Kidney (tissue), 14 donors: ENCODE measurements around the gene VRTN. TPM values are rescaled to one million over a fixed set of nuclear protein-coding genes. Genes with fewer than 3 reads are reported as not detected.

ENCODE experiments used
- DNase-seq, 5 donors: peaks; one replicate each; pipeline ENCODE4 v3.0.0-alpha.2; 2013 to 2020
- FAIRE-seq: peaks from 2 replicates; lab custom pipeline; 2012; peaks lifted over from hg19 to GRCh38; lab: Jason Lieb, UNC
- H3K27ac ChIP-seq, 2 donors: one replicate each; pipeline ENCODE4 v1.7.0; 2013; ENCODE audit warnings: low read depth in 2 of 2, low read length in 2 of 2, inconsistent platforms in 1 of 2
- H3K27me3 ChIP-seq: one replicate; pipeline ENCODE4 v1.7.1; 2013; ENCODE audit warnings: low read length, inconsistent platforms; ENCODE audit not compliant: control insufficient read depth, insufficient read depth
- H3K36me3 ChIP-seq, 3 donors: one replicate each; pipeline versions ENCODE4 v1.7.0 to v1.7.1; 2013; ENCODE audit warnings: low read length in 3 of 3, control low read depth in 1 of 3, inconsistent platforms in 1 of 3; ENCODE audit not compliant: insufficient read depth in 3 of 3, control insufficient read depth in 2 of 3
- H3K4me1 ChIP-seq, 3 donors: one replicate each; pipeline versions ENCODE4 v1.7.0 to v1.7.1; 2013; ENCODE audit warnings: low read length in 3 of 3, inconsistent platforms in 1 of 3, low read depth in 1 of 3; ENCODE audit not compliant: control insufficient read depth in 2 of 3, insufficient read depth in 2 of 3
- H3K4me3 ChIP-seq, 3 donors: one replicate each; pipeline versions ENCODE4 v1.7.0 to v1.8.1; 2013; ENCODE audit warnings: low read length in 3 of 3, control low read depth in 1 of 3, inconsistent platforms in 1 of 3
- H3K9ac ChIP-seq, 3 donors: one replicate each; pipeline versions ENCODE4 v1.7.0 to v1.7.1; 2013; ENCODE audit warnings: low read length in 3 of 3, control low read depth in 1 of 3, inconsistent platforms in 1 of 3
- H3K9me3 ChIP-seq, 3 donors: one replicate each; pipeline versions ENCODE4 v1.7.0 to v1.7.1; 2013; ENCODE audit warnings: low read length in 3 of 3, control low read depth in 1 of 3, inconsistent platforms in 1 of 3; ENCODE audit not compliant: control insufficient read depth in 2 of 3, insufficient read depth in 1 of 3
- CTCF ChIP-seq: IDR thresholded peaks from 3 replicates; pipeline ENCODE4 v1.5.1; 2012; ENCODE audit warnings: mild to moderate bottlenecking, moderate library complexity, borderline replicate concordance; ENCODE audit not compliant: insufficient read depth; ENCODE audit errors: extremely low read depth
- intact Hi-C: fragments of 100-400 bp; cut with DNase I; formaldehyde crosslinking; loops from one replicate; pipeline ENCODE4 v1.11.1; 2022
- polyA plus RNA-seq: library from polyadenylated mRNA; stranded (reverse); fragments of 350-450 nt; fragmentation: Illumina TruSeq; extraction: RNeasy Lipid Tissue Mini Kit (QIAGEN cat#74804); gene quantifications from one replicate; pipeline ENCODE4 v1.2.3, GENCODE V29; 2014; ENCODE audit warnings: low read depth, low replicate concordance; ENCODE audit not compliant: insufficient read depth
- total RNA-seq: library from RNA; stranded (reverse); fragmentation: NEBNext Ultra II Directional; extraction: Animal tissue kit (Norgen Biotek cat#: 25700); gene quantifications from one replicate; pipeline ENCODE4 v1.2.1, GENCODE V29; 2021
- donor health status: control.
- donor health status: control.
- donor health status: control.
- donor health status: control.
- donor health status: control.
- donor health status: DM: yes; HTN: yes; CAD: no.
- donor health status: Normal renal cell carcinoma (clear cell type).

VRTN gene
- total and polyA plus RNA-seq, 2 donors from 2014 or later = not detected

- H3K4me1 ChIP-seq = peaks cover 0 to 4% (median 0%) of the 10 kb centered on the region in 3 donors
Observed at GRCh38 chr14:74407021-74407800, 58.9 kb downstream of the VRTN start.

GRCh38 chr14:74407801-74408154, 59.5 kb downstream of the VRTN start:
- H3K27me3 ChIP-seq = no peaks in the 10 kb centered on the region

More at GRCh38 chr14:74407021-74407800, 58.9 kb downstream of the VRTN start:
- Histone ChIP-seq H3K9ac (no peak overlapping the region), H3K27ac (no peak overlapping the region), H3K36me3 (no peaks in the 10 kb centered on the region), H3K4me3 (no peak overlapping the region), H3K27me3 (no peaks in the 10 kb centered on the region), H3K9me3 (no peaks in the 10 kb centered on the region)
- DNase-seq = peak in 1 of 5 donors; percentile 60
- intact Hi-C loops = no loop called here
- no peak for FAIRE-seq
- TF ChIP-seq CTCF = no peak

GRCh38 chr14:74408870-74409269, 60.6 kb downstream of the VRTN start:
- no peak for FAIRE-seq
- H3K4me3 ChIP-seq = no peak overlapping the region
- H3K27ac ChIP-seq = no peak overlapping the region
- no peaks in the 10 kb centered on the region for H3K36me3 ChIP-seq
- no peaks in the 10 kb centered on the region for H3K4me1 ChIP-seq
- DNase-seq = peak in 1 of 5 donors; percentile 13
- H3K27me3 ChIP-seq = no peaks in the 10 kb centered on the region
- H3K9me3 ChIP-seq = no peaks in the 10 kb centered on the region
- intact Hi-C loops = no loop called here
- TF ChIP-seq CTCF = no peak
- H3K9ac ChIP-seq = no peak overlapping the region

More at GRCh38 chr14:74407801-74408154, 59.5 kb downstream of the VRTN start:
- no peak for TF ChIP-seq CTCF
- Histone ChIP-seq H3K9ac (no peak overlapping the region), H3K9me3 (no peaks in the 10 kb centered on the region), H3K36me3 (no peaks in the 10 kb centered on the region), H3K4me1 (no peaks in the 10 kb centered on the region), H3K4me3 (no peak overlapping the region), H3K27ac (no peak overlapping the region)
- DNase-seq = peak in 1 of 5 donors; percentile 35
- intact Hi-C loops = no loop called here
- no peak for FAIRE-seq
